Measurements from ENCODE around the gene PTPRU. TPM values are rescaled to one million over a fixed set of nuclear protein-coding genes. Genes with fewer than 3 reads are reported as not detected.

The PTPRU gene
- total RNA-seq, 1 experiment from 2014 or later, result 40.7 TPM

DNA sequence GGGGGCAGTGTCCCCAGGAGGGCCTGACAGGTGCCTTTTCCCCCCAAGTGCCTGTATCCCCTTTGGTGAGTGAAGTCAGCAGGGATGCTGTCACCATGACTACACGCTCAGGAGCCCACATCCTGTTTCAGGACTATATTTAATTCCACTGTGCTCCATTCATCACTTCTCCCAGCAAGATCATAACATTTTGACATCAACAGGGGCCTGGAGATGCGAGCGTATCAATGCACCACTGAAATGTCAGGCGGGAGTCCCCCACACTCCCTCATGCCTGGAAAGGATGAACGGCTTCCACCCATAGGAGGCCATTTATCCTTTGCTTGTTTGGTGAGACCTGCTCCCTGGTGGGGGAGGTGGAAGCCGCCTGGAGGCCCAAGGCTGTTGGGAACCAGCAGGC is 119.1 kb downstream of the PTPRU start:
- Histone ChIP-seq H4K20me1 (ENCODE audit: insufficient read depth) (no peaks in the 10 kb centered on the region), H3K9me2 (ENCODE audit: insufficient read depth) (no peaks in the 10 kb centered on the region), H3K9me3 (ENCODE audit: control insufficient read depth in 1 of 2, insufficient read depth in 1 of 2, low read depth in 1 of 2, low read length in 2 of 2) (no peaks in the 10 kb centered on the region), H3K79me2 (ENCODE audit: insufficient read depth, low read length) (no peaks in the 10 kb centered on the region), H3K4me2 (ENCODE audit: low read length) (no peak overlapping the region), H3K27ac (ENCODE audit: low read depth, low read length) (no peak overlapping the region), H3K36me3 (ENCODE audit: control insufficient read depth in 1 of 2, insufficient read depth in 2 of 2, low read length in 2 of 2) (no peaks in the 10 kb centered on the region), H3K4me1 (ENCODE audit: control insufficient read depth in 1 of 2, insufficient read depth in 2 of 2, low read length in 2 of 2) (peaks cover 0 to 11% of the 10 kb centered on the region in 2 experiments; a peak in 1 of 4 replicates), H3K4me3 (replicated peaks in 1 of 2; ENCODE audit: low read depth in 1 of 2, low read length in 2 of 2) (no peak overlapping the region), H3K27me3 (ENCODE audit: insufficient read depth, low read length) (0 out of 2 replicates have a peak, but pooled peaks cover 8% of the 10 kb centered on the region), H2AFZ (ENCODE audit: low read depth, low read length, poor library complexity, severe bottlenecking) (no peak overlapping the region), H3K9ac (ENCODE audit: low read length) (no peak overlapping the region)
- ATAC-seq, result no peak
- ChIA-PET POLR2A (no interaction called here), CTCF (no interaction called here), RAD21 (ENCODE audit: low non-redundant PET in 1 of 2, low total read pairs in 2 of 2, uncharacterized antibody in 2 of 2, unreplicated experiment in 2 of 2) (no interaction called here)
- DNase-seq (ENCODE audit: low read depth, low spot score), result no peak
- TF ChIP-seq POLR2A (IDR thresholded peaks at IDR 0.05; ENCODE audit: borderline replicate concordance, extremely low read depth, insufficient read depth, insufficient read length), result no peak
- TF ChIP-seq, protein P1, sequence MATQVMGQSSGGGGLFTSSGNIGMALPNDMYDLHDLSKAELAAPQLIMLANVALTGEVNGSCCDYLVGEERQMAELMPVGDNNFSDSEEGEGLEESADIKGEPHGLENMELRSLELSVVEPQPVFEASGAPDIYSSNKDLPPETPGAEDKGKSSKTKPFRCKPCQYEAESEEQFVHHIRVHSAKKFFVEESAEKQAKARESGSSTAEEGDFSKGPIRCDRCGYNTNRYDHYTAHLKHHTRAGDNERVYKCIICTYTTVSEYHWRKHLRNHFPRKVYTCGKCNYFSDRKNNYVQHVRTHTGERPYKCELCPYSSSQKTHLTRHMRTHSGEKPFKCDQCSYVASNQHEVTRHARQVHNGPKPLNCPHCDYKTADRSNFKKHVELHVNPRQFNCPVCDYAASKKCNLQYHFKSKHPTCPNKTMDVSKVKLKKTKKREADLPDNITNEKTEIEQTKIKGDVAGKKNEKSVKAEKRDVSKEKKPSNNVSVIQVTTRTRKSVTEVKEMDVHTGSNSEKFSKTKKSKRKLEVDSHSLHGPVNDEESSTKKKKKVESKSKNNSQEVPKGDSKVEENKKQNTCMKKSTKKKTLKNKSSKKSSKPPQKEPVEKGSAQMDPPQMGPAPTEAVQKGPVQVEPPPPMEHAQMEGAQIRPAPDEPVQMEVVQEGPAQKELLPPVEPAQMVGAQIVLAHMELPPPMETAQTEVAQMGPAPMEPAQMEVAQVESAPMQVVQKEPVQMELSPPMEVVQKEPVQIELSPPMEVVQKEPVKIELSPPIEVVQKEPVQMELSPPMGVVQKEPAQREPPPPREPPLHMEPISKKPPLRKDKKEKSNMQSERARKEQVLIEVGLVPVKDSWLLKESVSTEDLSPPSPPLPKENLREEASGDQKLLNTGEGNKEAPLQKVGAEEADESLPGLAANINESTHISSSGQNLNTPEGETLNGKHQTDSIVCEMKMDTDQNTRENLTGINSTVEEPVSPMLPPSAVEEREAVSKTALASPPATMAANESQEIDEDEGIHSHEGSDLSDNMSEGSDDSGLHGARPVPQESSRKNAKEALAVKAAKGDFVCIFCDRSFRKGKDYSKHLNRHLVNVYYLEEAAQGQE (IDR thresholded peaks at IDR 0.05; ENCODE audit: low read depth), result no peak
- TF ChIP-seq RAD21 (IDR thresholded peaks at IDR 0.05; ENCODE audit: low read depth), result no peak
- no peak for TF ChIP-seq SIN3A (IDR thresholded peaks at IDR 0.05; ENCODE audit: low read depth)
- TF ChIP-seq, protein P2, sequence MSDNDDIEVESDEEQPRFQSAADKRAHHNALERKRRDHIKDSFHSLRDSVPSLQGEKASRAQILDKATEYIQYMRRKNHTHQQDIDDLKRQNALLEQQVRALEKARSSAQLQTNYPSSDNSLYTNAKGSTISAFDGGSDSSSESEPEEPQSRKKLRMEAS (IDR thresholded peaks at IDR 0.05), result no peak
- no peak for TF ChIP-seq ZFX (IDR thresholded peaks at IDR 0.05)
- no peak for TF ChIP-seq FOSL1 (IDR thresholded peaks at IDR 0.05; ENCODE audit: low read depth)
- TF ChIP-seq POLR2AphosphoS5 (IDR thresholded peaks at IDR 0.05; ENCODE audit: low read depth, low read length), result no peak
- TF ChIP-seq TCF7L2 (IDR thresholded peaks at IDR 0.05; ENCODE audit: borderline replicate concordance, extremely low read depth, insufficient read depth, insufficient read length), result no peak
- no peak for TF ChIP-seq ZNF274 (IDR thresholded peaks at IDR 0.05; ENCODE audit: low read depth, low read length)
- no TSS peak for BruUV-seq (replicated peaks)
- intact Hi-C loops (cut with micrococcal nuclease), result no loop called here
